ENCODE measurements around the gene BCL2L12.
"Not testable (repeated sequence)": the region's sequence is repeated elsewhere in the genome, so short reads cannot be mapped to it uniquely, and the experiment has no call there.

BCL2L12 gene

DNA sequence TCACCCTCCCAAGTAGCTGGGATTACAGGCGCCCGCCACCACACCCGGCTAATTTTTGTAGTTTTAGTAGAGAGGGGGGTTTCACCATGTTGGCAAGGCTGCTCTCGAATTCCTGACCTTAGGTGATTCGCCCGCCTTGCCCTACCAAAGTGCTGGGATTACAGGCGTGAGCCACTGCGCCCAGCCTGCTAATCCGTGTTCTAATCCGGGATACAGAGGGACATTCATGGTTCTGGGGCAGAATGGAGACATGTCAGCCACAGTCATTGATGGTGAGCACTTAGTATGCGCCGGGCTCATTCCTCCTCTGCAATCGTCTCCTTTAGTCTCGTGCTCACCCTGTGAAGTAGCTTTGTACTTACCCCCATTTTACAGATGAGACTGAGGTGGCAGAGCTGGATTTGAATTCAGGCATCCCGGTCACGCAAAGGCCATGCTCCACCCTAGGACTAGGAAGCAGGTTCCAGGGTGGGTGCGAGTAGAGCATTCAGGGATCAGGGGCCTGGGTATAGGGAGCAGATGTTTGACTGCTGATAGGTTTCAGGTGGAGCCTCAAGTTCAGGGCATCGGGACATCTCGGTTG is 34.0 kb upstream of the BCL2L12 start:
- no peak for ATAC-seq
- no peak for TF ChIP-seq BACH2 (CRISPR knock-in tag; IDR thresholded peaks at IDR 0.05; ENCODE audit: borderline replicate concordance)

DNA sequence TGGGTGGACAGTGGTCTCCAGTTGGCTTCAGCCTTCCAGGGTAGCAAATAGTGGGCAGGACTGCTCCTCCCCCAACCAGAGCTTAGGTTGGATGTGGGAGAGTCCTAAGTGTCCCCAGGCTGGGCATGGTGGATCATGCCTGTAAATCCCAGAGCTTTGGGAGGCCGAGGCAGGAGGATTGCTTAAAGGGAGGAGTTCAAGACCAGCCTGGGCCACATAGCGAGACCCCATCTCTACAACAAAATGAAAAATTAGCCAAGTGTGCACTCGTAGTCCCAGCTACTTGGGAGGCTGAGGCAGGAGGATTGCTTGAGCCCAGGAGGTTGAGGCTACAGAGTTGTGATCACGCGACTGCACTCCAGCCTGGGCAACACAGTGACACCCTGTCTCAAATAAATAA is 33.2 kb upstream of the BCL2L12 start:
- TF ChIP-seq SNAI2 (CRISPR knock-in tag; IDR thresholded peaks at IDR 0.05): no peak
- TF ChIP-seq BACH2 (CRISPR knock-in tag; IDR thresholded peaks at IDR 0.05; ENCODE audit: borderline replicate concordance): no peak
- TF ChIP-seq, protein P1, sequence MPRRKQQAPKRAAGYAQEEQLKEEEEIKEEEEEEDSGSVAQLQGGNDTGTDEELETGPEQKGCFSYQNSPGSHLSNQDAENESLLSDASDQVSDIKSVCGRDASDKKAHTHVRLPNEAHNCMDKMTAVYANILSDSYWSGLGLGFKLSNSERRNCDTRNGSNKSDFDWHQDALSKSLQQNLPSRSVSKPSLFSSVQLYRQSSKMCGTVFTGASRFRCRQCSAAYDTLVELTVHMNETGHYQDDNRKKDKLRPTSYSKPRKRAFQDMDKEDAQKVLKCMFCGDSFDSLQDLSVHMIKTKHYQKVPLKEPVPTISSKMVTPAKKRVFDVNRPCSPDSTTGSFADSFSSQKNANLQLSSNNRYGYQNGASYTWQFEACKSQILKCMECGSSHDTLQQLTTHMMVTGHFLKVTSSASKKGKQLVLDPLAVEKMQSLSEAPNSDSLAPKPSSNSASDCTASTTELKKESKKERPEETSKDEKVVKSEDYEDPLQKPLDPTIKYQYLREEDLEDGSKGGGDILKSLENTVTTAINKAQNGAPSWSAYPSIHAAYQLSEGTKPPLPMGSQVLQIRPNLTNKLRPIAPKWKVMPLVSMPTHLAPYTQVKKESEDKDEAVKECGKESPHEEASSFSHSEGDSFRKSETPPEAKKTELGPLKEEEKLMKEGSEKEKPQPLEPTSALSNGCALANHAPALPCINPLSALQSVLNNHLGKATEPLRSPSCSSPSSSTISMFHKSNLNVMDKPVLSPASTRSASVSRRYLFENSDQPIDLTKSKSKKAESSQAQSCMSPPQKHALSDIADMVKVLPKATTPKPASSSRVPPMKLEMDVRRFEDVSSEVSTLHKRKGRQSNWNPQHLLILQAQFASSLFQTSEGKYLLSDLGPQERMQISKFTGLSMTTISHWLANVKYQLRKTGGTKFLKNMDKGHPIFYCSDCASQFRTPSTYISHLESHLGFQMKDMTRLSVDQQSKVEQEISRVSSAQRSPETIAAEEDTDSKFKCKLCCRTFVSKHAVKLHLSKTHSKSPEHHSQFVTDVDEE (CRISPR knock-in tag; IDR thresholded peaks at IDR 0.05): no peak
- TF ChIP-seq ZFP30 (CRISPR knock-in tag; IDR thresholded peaks at IDR 0.05): no peak
- TF ChIP-seq ZNF8 (CRISPR knock-in tag; IDR thresholded peaks at IDR 0.05): no peak
- TF ChIP-seq RARB (CRISPR knock-in tag; IDR thresholded peaks at IDR 0.05): no peak
- no peak for TF ChIP-seq ESRRG (CRISPR knock-in tag; IDR thresholded peaks at IDR 0.05)
- no peak for TF ChIP-seq ZNF70 (CRISPR knock-in tag; IDR thresholded peaks at IDR 0.05)
- no peak for ATAC-seq

DNA sequence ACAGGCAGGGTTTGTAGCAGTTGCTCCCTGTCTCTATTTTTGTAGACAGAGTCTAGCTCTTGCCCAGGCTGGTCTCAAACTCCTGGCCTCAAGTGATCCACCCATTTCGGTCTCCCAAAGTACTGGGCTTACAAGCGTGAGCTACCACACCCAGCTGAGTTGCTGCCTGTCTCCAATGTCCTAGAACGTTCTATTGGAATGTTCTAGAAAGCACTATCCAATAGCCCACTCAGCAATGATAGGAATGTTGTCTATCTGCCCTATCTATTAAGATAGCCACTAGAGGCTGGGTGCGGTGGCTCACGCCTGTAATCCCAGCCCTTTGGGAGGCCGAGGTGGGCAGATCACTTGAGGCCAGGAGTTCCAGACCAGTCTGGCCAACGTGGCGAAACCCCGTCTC is 32.5 kb upstream of the BCL2L12 start:
- not testable (repeated sequence) for ATAC-seq

DNA sequence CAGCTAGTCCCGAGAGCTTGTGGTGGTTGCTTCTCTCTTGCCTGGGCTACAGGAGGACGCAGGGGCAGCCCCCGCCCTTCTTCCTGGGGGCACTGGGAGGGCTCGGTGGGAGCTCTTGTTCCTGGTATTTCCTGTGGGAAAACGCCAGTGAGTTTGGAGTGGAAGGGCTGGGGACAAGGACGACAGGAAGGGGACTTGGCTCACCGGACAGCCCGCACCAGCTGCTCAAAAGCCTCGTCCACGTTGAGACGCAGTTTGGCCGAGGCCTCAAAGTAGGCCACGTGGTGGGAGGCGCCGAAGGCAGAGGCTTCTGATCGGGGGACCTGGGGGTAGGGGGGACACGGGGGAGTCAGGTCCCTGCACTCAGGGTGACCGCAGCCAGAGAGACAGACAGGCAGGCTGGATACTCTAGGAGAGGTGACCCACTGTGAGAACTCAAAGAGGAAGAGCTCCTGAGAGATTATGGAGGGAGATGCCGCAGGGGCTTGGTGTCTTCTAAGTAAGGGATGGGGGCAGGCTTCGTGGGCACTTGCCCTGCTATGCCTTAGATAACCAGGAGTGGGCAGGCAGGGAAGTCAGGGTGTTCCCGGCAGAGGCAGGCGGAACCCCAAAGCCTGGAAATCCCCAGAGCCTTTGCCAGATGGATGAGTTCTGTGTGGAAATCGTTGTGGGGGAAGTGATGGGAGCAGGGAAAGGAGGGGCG is 30.1 kb upstream of the BCL2L12 start:
- TF ChIP-seq ESRRG (CRISPR knock-in tag; IDR thresholded peaks at IDR 0.05): no peak
- no peak for TF ChIP-seq ISL1 (CRISPR knock-in tag; IDR thresholded peaks at IDR 0.05)
- no peak for TF ChIP-seq TCF4 (CRISPR knock-in tag; IDR thresholded peaks at IDR 0.05; ENCODE audit: borderline replicate concordance)
- TF ChIP-seq, protein P2, sequence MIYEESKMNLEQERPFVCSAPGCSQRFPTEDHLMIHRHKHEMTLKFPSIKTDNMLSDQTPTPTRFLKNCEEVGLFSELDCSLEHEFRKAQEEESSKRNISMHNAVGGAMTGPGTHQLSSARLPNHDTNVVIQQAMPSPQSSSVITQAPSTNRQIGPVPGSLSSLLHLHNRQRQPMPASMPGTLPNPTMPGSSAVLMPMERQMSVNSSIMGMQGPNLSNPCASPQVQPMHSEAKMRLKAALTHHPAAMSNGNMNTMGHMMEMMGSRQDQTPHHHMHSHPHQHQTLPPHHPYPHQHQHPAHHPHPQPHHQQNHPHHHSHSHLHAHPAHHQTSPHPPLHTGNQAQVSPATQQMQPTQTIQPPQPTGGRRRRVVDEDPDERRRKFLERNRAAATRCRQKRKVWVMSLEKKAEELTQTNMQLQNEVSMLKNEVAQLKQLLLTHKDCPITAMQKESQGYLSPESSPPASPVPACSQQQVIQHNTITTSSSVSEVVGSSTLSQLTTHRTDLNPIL (CRISPR knock-in tag; IDR thresholded peaks at IDR 0.05; ENCODE audit: low read depth): no peak
- TF ChIP-seq ZFP3 (CRISPR knock-in tag; IDR thresholded peaks at IDR 0.05): no peak
- no peak for TF ChIP-seq PPARA (CRISPR knock-in tag; IDR thresholded peaks at IDR 0.05; ENCODE audit: borderline replicate concordance)
- no peak for TF ChIP-seq ZNF8 (CRISPR knock-in tag; IDR thresholded peaks at IDR 0.05)
- no peak for TF ChIP-seq BACH2 (CRISPR knock-in tag; IDR thresholded peaks at IDR 0.05; ENCODE audit: borderline replicate concordance)
- no peak for TF ChIP-seq RARB (CRISPR knock-in tag; IDR thresholded peaks at IDR 0.05)
- TF ChIP-seq, protein P3, sequence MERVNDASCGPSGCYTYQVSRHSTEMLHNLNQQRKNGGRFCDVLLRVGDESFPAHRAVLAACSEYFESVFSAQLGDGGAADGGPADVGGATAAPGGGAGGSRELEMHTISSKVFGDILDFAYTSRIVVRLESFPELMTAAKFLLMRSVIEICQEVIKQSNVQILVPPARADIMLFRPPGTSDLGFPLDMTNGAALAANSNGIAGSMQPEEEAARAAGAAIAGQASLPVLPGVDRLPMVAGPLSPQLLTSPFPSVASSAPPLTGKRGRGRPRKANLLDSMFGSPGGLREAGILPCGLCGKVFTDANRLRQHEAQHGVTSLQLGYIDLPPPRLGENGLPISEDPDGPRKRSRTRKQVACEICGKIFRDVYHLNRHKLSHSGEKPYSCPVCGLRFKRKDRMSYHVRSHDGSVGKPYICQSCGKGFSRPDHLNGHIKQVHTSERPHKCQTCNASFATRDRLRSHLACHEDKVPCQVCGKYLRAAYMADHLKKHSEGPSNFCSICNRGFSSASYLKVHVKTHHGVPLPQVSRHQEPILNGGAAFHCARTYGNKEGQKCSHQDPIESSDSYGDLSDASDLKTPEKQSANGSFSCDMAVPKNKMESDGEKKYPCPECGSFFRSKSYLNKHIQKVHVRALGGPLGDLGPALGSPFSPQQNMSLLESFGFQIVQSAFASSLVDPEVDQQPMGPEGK (CRISPR knock-in tag; IDR thresholded peaks at IDR 0.05; ENCODE audit: borderline replicate concordance): no peak
- no peak for TF ChIP-seq GLIS3 (CRISPR knock-in tag; IDR thresholded peaks at IDR 0.05)
- TF ChIP-seq ZNF565 (CRISPR knock-in tag; conservative IDR thresholded peaks at IDR 0.05; ENCODE audit: low read depth): no peak
- no peak for TF ChIP-seq ZNF70 (CRISPR knock-in tag; IDR thresholded peaks at IDR 0.05)
- ATAC-seq: no peak

DNA sequence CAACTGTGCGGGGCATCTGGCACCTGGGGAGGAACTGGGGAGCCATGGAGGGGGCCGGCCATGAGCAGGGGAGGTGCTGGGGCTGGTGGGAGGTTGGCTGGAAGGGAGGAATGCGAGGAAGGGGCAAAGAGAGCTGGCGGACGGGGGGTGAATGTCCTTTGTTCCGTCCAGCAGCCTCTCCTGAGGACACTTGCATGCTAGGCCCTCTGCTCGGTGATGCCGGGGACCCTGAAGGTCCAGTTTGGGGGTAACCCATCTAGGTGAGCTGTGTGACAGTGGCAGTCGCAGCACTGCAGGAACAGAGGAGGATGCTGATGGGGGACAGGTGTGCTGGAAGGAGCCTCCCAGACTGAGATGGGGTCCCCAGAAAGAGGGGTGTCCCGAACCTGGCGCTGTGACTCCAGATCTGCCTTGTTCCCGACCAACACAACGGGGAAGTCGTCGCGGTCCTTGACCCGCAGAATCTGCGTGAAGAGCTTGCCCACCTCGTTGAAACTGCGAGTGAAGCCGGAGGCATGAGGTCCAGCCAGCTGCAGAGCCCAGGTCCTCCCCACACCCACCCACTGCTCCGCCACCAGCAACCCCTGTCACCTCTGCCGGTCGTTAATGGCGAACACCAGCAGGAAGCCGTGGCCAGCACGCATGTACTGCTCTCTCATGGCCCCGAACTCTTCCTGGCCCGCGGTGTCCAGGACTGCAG is 29.4 kb upstream of the BCL2L12 start:
- ATAC-seq: no peak
- TF ChIP-seq, protein P2 (CRISPR knock-in tag; IDR thresholded peaks at IDR 0.05; ENCODE audit: low read depth): no peak
- TF ChIP-seq ARNTL (CRISPR knock-in tag; IDR thresholded peaks at IDR 0.05; ENCODE audit: borderline replicate concordance, low read depth): no peak
- no peak for TF ChIP-seq ZNF70 (CRISPR knock-in tag; IDR thresholded peaks at IDR 0.05)
- TF ChIP-seq CSDC2 (CRISPR knock-in tag; IDR thresholded peaks at IDR 0.05): no peak
- TF ChIP-seq OSR1 (CRISPR knock-in tag; IDR thresholded peaks at IDR 0.05): no peak
- TF ChIP-seq TOX (CRISPR knock-in tag; IDR thresholded peaks at IDR 0.05; ENCODE audit: borderline replicate concordance): no peak
- TF ChIP-seq PPARA (CRISPR knock-in tag; IDR thresholded peaks at IDR 0.05; ENCODE audit: borderline replicate concordance): no peak
- TF ChIP-seq ESRRG (CRISPR knock-in tag; IDR thresholded peaks at IDR 0.05): no peak
- no peak for TF ChIP-seq GLIS3 (CRISPR knock-in tag; IDR thresholded peaks at IDR 0.05)
- TF ChIP-seq ZFP30 (CRISPR knock-in tag; IDR thresholded peaks at IDR 0.05): no peak
- TF ChIP-seq SNAI2 (CRISPR knock-in tag; IDR thresholded peaks at IDR 0.05): no peak
- TF ChIP-seq RARB (CRISPR knock-in tag; IDR thresholded peaks at IDR 0.05): no peak
- TF ChIP-seq, protein P4, sequence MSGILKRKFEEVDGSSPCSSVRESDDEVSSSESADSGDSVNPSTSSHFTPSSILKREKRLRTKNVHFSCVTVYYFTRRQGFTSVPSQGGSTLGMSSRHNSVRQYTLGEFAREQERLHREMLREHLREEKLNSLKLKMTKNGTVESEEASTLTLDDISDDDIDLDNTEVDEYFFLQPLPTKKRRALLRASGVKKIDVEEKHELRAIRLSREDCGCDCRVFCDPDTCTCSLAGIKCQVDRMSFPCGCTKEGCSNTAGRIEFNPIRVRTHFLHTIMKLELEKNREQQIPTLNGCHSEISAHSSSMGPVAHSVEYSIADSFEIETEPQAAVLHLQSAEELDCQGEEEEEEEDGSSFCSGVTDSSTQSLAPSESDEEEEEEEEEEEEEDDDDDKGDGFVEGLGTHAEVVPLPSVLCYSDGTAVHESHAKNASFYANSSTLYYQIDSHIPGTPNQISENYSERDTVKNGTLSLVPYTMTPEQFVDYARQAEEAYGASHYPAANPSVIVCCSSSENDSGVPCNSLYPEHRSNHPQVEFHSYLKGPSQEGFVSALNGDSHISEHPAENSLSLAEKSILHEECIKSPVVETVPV (CRISPR knock-in tag; IDR thresholded peaks at IDR 0.05): no peak
- TF ChIP-seq ISL1 (CRISPR knock-in tag; IDR thresholded peaks at IDR 0.05): no peak
- TF ChIP-seq BACH2 (CRISPR knock-in tag; IDR thresholded peaks at IDR 0.05; ENCODE audit: borderline replicate concordance): no peak
